HCT116 (cell line): Measurements from ENCODE around the gene NR6A1.

Source experiments
- EGR1 ChIP-seq: IDR thresholded peaks from 2 replicates; pipeline ENCODE4 v1.6.1; 2012; ENCODE audit warnings: low read depth
- ELF1 ChIP-seq: IDR thresholded peaks from 2 replicates; pipeline ENCODE4 v1.6.1; 2012; ENCODE audit warnings: low read depth, borderline replicate concordance
- EZH2 ChIP-seq: fragments of 200-600 bp; sonication (generic); IDR thresholded peaks from 2 replicates; pipeline ENCODE4 v1.6.1; 2017; ENCODE audit warnings: antibody characterized with exemption, mixed run types
- POLR2A ChIP-seq: IDR thresholded peaks from 2 replicates; pipeline ENCODE4 v1.7.0; 2011; ENCODE audit warnings: borderline replicate concordance; ENCODE audit not compliant: insufficient read depth, insufficient read length; ENCODE audit errors: extremely low read depth
- POLR2AphosphoS5 ChIP-seq: IDR thresholded peaks from 2 replicates; pipeline ENCODE4 v1.6.1; 2011; ENCODE audit warnings: mild to moderate bottlenecking, low read depth, low read length, moderate library complexity
- RAD21 ChIP-seq: IDR thresholded peaks from 2 replicates; pipeline ENCODE4 v1.6.1; 2012; ENCODE audit warnings: low read depth, mild to moderate bottlenecking
- SIN3A ChIP-seq: IDR thresholded peaks from 2 replicates; pipeline ENCODE4 v1.6.1; 2012; ENCODE audit warnings: low read depth
- ZNF274 ChIP-seq: fragments of 200-500 bp; sonication (Bioruptor generic); IDR thresholded peaks from 2 replicates; pipeline ENCODE4 v1.6.1; 2014; ENCODE audit warnings: mild to moderate bottlenecking, low read depth, low read length, inconsistent platforms
- TF ChIP-seq, protein P1 (sequence below), 3 experiments: fragments of 200-600 bp in 1 of 3; sonication (generic) in 1 of 3; IDR thresholded peaks in 2 of 3; conservative IDR thresholded peaks in 1 of 3; 2 replicates each; pipeline ENCODE4 v1.5.1; 2012 to 2017; ENCODE audit warnings: low read depth in 2 of 3, low read length in 2 of 3, antibody characterized with exemption in 1 of 3, borderline replicate concordance in 1 of 3, control low read depth in 1 of 3, mild to moderate bottlenecking in 1 of 3, mixed read lengths in 1 of 3, mixed run types in 1 of 3, moderate library complexity in 1 of 3; ENCODE audit not compliant: insufficient read depth in 1 of 3
- TF ChIP-seq, protein P2 (sequence below): IDR thresholded peaks from 2 replicates; pipeline ENCODE4 v1.6.1; 2012; ENCODE audit warnings: low read depth

DNA sequence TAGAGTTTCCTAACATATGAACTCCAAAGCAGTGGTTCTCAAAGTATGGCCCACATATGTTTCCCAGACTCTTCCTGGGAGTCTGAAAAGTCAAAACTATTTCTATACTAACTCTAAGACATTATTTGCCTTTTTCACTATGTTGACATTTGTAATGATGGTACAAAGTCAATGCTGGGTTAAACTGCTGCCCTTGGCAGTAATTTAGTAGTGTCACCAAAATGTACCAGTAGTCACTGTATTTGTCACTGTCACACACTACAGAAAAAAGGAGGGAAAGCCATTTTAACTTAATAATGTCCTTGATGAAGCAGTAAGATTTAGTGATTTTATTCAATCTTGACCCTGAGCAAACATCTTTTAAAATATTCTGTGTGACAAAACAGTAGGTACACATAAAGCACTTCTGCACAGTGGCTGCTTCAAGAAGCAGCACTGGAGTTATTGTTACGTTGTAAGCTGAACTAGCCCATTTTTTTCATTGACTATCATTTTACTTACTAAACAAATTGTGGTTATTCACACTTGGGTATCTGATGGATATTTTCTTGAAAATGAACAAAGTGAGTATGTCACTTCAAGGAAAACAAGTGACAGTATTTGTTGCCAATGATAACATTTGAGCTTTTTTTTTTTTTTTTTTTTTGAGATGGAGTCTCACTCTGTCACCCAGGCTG is 90.3 kb downstream of the NR6A1 start:
- TF ChIP-seq, protein P1, sequence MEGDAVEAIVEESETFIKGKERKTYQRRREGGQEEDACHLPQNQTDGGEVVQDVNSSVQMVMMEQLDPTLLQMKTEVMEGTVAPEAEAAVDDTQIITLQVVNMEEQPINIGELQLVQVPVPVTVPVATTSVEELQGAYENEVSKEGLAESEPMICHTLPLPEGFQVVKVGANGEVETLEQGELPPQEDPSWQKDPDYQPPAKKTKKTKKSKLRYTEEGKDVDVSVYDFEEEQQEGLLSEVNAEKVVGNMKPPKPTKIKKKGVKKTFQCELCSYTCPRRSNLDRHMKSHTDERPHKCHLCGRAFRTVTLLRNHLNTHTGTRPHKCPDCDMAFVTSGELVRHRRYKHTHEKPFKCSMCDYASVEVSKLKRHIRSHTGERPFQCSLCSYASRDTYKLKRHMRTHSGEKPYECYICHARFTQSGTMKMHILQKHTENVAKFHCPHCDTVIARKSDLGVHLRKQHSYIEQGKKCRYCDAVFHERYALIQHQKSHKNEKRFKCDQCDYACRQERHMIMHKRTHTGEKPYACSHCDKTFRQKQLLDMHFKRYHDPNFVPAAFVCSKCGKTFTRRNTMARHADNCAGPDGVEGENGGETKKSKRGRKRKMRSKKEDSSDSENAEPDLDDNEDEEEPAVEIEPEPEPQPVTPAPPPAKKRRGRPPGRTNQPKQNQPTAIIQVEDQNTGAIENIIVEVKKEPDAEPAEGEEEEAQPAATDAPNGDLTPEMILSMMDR (IDR thresholded peaks at IDR 0.05 in 2 of 3, conservative IDR thresholded peaks at IDR 0.05 in 1 of 3; ENCODE audit: borderline replicate concordance in 1 of 3, insufficient read depth in 1 of 3, low read depth in 2 of 3, low read length in 2 of 3), result no peak
- TF ChIP-seq POLR2AphosphoS5 (no peak), SIN3A (no peak), ELF1 (no peak), EGR1 (no peak), POLR2A (no peak), RAD21 (no peak), EZH2 (no peak), ZNF274 (no peak)
- TF ChIP-seq, protein P2, sequence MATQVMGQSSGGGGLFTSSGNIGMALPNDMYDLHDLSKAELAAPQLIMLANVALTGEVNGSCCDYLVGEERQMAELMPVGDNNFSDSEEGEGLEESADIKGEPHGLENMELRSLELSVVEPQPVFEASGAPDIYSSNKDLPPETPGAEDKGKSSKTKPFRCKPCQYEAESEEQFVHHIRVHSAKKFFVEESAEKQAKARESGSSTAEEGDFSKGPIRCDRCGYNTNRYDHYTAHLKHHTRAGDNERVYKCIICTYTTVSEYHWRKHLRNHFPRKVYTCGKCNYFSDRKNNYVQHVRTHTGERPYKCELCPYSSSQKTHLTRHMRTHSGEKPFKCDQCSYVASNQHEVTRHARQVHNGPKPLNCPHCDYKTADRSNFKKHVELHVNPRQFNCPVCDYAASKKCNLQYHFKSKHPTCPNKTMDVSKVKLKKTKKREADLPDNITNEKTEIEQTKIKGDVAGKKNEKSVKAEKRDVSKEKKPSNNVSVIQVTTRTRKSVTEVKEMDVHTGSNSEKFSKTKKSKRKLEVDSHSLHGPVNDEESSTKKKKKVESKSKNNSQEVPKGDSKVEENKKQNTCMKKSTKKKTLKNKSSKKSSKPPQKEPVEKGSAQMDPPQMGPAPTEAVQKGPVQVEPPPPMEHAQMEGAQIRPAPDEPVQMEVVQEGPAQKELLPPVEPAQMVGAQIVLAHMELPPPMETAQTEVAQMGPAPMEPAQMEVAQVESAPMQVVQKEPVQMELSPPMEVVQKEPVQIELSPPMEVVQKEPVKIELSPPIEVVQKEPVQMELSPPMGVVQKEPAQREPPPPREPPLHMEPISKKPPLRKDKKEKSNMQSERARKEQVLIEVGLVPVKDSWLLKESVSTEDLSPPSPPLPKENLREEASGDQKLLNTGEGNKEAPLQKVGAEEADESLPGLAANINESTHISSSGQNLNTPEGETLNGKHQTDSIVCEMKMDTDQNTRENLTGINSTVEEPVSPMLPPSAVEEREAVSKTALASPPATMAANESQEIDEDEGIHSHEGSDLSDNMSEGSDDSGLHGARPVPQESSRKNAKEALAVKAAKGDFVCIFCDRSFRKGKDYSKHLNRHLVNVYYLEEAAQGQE, result no peak
